ENCODE data around the gene DCAF6.

DCAF6 gene

GRCh38 chr1:168088511-168089325, 152.2 kb downstream of the DCAF6 start:
- no peak for DNase-seq

- no peak for DNase-seq
Observed at GRCh38 chr1:168089326-168089978, 153.0 kb downstream of the DCAF6 start.

- no peak for DNase-seq
Observed at GRCh38 chr1:168089979-168090337, 153.5 kb downstream of the DCAF6 start.

- no peak for DNase-seq
Observed at GRCh38 chr1:168090395-168090794, 153.9 kb downstream of the DCAF6 start.

- no peak for DNase-seq
Observed at GRCh38 chr1:168091063-168091462, 154.6 kb downstream of the DCAF6 start.

- no peak for DNase-seq
Observed at GRCh38 chr1:168091720-168092550, 155.5 kb downstream of the DCAF6 start.

- no peak for DNase-seq
Observed at GRCh38 chr1:168092566-168093355, 156.3 kb downstream of the DCAF6 start.

GRCh38 chr1:168093616-168094015, 157.1 kb downstream of the DCAF6 start:
- DNase-seq, result no peak

- no peak for DNase-seq
Observed at GRCh38 chr1:168095476-168095875, 159.0 kb downstream of the DCAF6 start.

GRCh38 chr1:168096296-168097165, 160.0 kb downstream of the DCAF6 start:
- no peak for DNase-seq

- no peak for DNase-seq
Observed at GRCh38 chr1:168097921-168098528, 161.5 kb downstream of the DCAF6 start.

- DNase-seq, result no peak
Observed at GRCh38 chr1:168098534-168099320, 162.2 kb downstream of the DCAF6 start.

- no peak for DNase-seq
Observed at GRCh38 chr1:168099337-168099801, 162.9 kb downstream of the DCAF6 start.

- no peak for DNase-seq
Observed at GRCh38 chr1:168100315-168101002, 164.0 kb downstream of the DCAF6 start.

- no peak for DNase-seq
Observed at GRCh38 chr1:168101336-168101735, 164.9 kb downstream of the DCAF6 start.

GRCh38 chr1:168102487-168102886, 166.0 kb downstream of the DCAF6 start:
- no peak for DNase-seq

- no peak for DNase-seq
Observed at GRCh38 chr1:168104535-168104934, 168.1 kb downstream of the DCAF6 start.

- no peak for DNase-seq
Observed at GRCh38 chr1:168105846-168106245, 169.4 kb downstream of the DCAF6 start.

GRCh38 chr1:168106274-168106673, 169.8 kb downstream of the DCAF6 start:
- no peak for DNase-seq

Measured in left hindlimb (tissue), 1 donor.